Natural killer cell (primary cell): ENCODE measurements around the gene EMC8. TPM values are rescaled to one million over a fixed set of nuclear protein-coding genes. Genes with fewer than 3 reads are reported as not detected.

Experiments
- ATAC-seq, 3 donors: fragments of 150-1000 bp in 2 of 3; fragments of 200-7000 bp in 1 of 3; cut with Tn5 transposase; 1 replicate in 1 of 3; 2 replicates in 2 of 3; pipeline ENCODE4 v1.10.0; 2021; ENCODE audit warnings: mild to moderate bottlenecking in 2 of 3, moderate library complexity in 2 of 3
- DNase-seq, 2 donors: peaks; one replicate each; pipeline versions ENCODE4 v3.0.0 to v3.0.0-alpha.2; 2013 to 2021; ENCODE audit warnings: mixed read lengths in 1 of 2
- H3K27ac ChIP-seq: one replicate; pipeline ENCODE4 v1.5.1; 2013; ENCODE audit warnings: mild to moderate bottlenecking, low read length
- H3K27me3 ChIP-seq: one replicate; pipeline ENCODE4 v1.6.1; 2013; ENCODE audit warnings: low read length; ENCODE audit not compliant: control insufficient read depth, insufficient read depth
- H3K36me3 ChIP-seq: one replicate; pipeline ENCODE4 v1.6.1; 2013; ENCODE audit warnings: low read length; ENCODE audit not compliant: control insufficient read depth, insufficient read depth
- H3K4me1 ChIP-seq: one replicate; pipeline ENCODE4 v1.6.1; 2013; ENCODE audit warnings: low read length; ENCODE audit not compliant: control insufficient read depth, insufficient read depth
- H3K4me3 ChIP-seq: one replicate; pipeline ENCODE4 v1.5.1; 2013; ENCODE audit warnings: low read length
- H3K9me3 ChIP-seq: one replicate; pipeline ENCODE4 v1.6.1; 2013; ENCODE audit warnings: low read length; ENCODE audit not compliant: control insufficient read depth, insufficient read depth
- H3K27ac Mint-ChIP-seq, 2 donors: one replicate each; pipeline ENCODE4 v1.8.0; 2022; ENCODE audit warnings: mild to moderate bottlenecking in 2 of 2, mixed read lengths in 2 of 2, moderate library complexity in 1 of 2
- H3K27me3 Mint-ChIP-seq, 2 donors: one replicate each; pipeline ENCODE4 v1.8.0; 2022; ENCODE audit warnings: low read depth in 2 of 2, mixed read lengths in 2 of 2
- H3K36me3 Mint-ChIP-seq: one replicate; pipeline ENCODE4 v1.8.0; 2022; ENCODE audit warnings: mixed read lengths
- H3K4me1 Mint-ChIP-seq, 2 donors: one replicate each; pipeline ENCODE4 v1.8.0; 2022; ENCODE audit warnings: mixed read lengths in 2 of 2
- H3K4me3 Mint-ChIP-seq: one replicate; pipeline ENCODE4 v1.8.0; 2022; ENCODE audit warnings: mild to moderate bottlenecking, moderate library complexity, mixed read lengths
- H3K9me3 Mint-ChIP-seq, 2 donors: one replicate each; pipeline ENCODE4 v1.8.0; 2022; ENCODE audit warnings: mixed read lengths in 2 of 2
- WGBS: methylation state at CpG from one replicate; pipeline ENCODE4 v1.1.7; 2013; ENCODE audit warnings: missing lambda C conversion rate; ENCODE audit not compliant: insufficient coverage; 5-methylcytosine and 5-hydroxymethylcytosine counted together
- intact Hi-C: fragments of 100-400 bp; cut with micrococcal nuclease; formaldehyde crosslinking; loops from one replicate; pipeline ENCODE4 v1.14.2; 2022
- total RNA-seq, 4 donors: library from RNA; stranded (reverse); fragments of 120-200 nt in 1 of 4; gene quantifications; one replicate each; pipeline versions ENCODE4 v1.2.3 to v1.2.4, GENCODE V29; 2013 to 2022
- TF ChIP-seq, protein P1 (sequence below): fragments of 200-600 bp; IDR thresholded peaks from one replicate; pipeline ENCODE4 v1.8.0; 2022; ENCODE audit warnings: antibody characterized with exemption

EMC8 gene
- total RNA-seq, 3 donors from 2014 or later (not counting 1 experiment from before 2014, with no cell fraction given), result 21.2 to 26.4 (median 24.1) TPM

- Mint-ChIP-seq H3K4me3 (no peak overlapping the region), H3K27me3 (peaks cover 7 to 20% of the 10 kb centered on the region in 2 donors), H3K4me1 (peaks cover 6 to 11% of the 10 kb centered on the region in 2 donors), H3K27ac (no peak overlapping the region), H3K9me3 (no peaks in the 10 kb centered on the region), H3K36me3 (no peaks in the 10 kb centered on the region)
- no peak overlapping the region for H3K27ac ChIP-seq
- peaks cover 47% of the 10 kb centered on the region for H3K4me1 ChIP-seq
- no peaks in the 10 kb centered on the region for H3K9me3 ChIP-seq
- peaks cover 18% of the 10 kb centered on the region for H3K27me3 ChIP-seq
- no peak overlapping the region for H3K4me3 ChIP-seq
- intact Hi-C loops, result no loop called here
- ATAC-seq (no peak), DNase-seq (no peak)
- no peaks in the 10 kb centered on the region for H3K36me3 ChIP-seq
- TF ChIP-seq, protein P1, sequence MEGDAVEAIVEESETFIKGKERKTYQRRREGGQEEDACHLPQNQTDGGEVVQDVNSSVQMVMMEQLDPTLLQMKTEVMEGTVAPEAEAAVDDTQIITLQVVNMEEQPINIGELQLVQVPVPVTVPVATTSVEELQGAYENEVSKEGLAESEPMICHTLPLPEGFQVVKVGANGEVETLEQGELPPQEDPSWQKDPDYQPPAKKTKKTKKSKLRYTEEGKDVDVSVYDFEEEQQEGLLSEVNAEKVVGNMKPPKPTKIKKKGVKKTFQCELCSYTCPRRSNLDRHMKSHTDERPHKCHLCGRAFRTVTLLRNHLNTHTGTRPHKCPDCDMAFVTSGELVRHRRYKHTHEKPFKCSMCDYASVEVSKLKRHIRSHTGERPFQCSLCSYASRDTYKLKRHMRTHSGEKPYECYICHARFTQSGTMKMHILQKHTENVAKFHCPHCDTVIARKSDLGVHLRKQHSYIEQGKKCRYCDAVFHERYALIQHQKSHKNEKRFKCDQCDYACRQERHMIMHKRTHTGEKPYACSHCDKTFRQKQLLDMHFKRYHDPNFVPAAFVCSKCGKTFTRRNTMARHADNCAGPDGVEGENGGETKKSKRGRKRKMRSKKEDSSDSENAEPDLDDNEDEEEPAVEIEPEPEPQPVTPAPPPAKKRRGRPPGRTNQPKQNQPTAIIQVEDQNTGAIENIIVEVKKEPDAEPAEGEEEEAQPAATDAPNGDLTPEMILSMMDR, result no peak
- 81% methylated on average over 21 of the region's 21 CpGs for WGBS
Measured at GRCh38 chr16:85752511-85753420, 46.6 kb downstream of the EMC8 start.

DNA sequence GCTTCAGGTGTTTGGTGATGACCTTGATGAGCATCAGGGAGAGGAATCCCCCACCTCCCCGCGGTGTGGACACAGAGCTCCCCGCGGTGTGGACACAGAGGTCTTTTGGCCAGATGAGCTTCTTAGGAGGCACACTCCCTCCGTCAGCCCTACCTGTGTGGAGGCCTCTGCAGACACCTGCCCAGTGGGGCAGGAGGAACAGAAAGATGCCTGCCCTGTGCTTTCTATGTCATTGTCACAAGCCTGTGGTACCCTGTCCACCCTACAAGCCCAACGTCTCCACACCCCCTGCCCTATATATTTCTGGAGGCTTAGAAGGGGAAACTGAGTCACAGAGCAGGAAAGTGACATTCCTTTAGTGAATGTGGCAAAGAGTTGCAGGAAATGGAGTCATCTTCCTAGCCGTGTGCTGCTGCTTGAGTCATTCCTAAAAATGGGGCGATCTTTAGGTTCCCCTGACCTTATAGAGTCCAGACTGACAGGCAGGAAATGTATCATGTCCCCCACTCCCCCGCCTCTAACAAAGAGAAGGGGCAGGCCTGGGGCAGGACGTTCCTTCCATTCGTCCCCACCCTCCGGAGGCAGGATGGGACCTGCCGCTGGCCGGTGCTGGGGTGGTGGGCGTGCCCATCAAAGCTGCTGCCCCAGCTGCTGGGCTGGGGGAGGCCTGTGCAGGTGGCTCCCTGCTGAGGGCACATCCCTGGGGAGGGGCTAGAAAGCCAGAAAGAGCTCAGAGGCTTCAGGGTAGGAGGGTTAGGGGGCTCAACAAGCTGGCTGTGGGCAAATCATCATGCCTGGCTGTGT is 47.4 kb downstream of the EMC8 start:
- Histone ChIP-seq H3K4me3 (no peak overlapping the region), H3K27ac (no peak overlapping the region), H3K27me3 (peaks cover 18% of the 10 kb centered on the region), H3K9me3 (no peaks in the 10 kb centered on the region), H3K4me1 (peaks cover 50% of the 10 kb centered on the region), H3K36me3 (no peaks in the 10 kb centered on the region)
- ATAC-seq, result no peak
- no peak for DNase-seq
- Mint-ChIP-seq H3K36me3 (no peaks in the 10 kb centered on the region), H3K27ac (no peak overlapping the region), H3K27me3 (peaks cover 7 to 20% of the 10 kb centered on the region in 2 donors), H3K4me3 (peak overlapping the region; percentile 28), H3K9me3 (no peaks in the 10 kb centered on the region), H3K4me1 (peaks cover 6 to 11% of the 10 kb centered on the region in 2 donors)
- intact Hi-C loops, result no loop called here
- TF ChIP-seq, protein P1, result no peak
- 61% methylated on average over 14 of the region's 15 CpGs for WGBS

DNA sequence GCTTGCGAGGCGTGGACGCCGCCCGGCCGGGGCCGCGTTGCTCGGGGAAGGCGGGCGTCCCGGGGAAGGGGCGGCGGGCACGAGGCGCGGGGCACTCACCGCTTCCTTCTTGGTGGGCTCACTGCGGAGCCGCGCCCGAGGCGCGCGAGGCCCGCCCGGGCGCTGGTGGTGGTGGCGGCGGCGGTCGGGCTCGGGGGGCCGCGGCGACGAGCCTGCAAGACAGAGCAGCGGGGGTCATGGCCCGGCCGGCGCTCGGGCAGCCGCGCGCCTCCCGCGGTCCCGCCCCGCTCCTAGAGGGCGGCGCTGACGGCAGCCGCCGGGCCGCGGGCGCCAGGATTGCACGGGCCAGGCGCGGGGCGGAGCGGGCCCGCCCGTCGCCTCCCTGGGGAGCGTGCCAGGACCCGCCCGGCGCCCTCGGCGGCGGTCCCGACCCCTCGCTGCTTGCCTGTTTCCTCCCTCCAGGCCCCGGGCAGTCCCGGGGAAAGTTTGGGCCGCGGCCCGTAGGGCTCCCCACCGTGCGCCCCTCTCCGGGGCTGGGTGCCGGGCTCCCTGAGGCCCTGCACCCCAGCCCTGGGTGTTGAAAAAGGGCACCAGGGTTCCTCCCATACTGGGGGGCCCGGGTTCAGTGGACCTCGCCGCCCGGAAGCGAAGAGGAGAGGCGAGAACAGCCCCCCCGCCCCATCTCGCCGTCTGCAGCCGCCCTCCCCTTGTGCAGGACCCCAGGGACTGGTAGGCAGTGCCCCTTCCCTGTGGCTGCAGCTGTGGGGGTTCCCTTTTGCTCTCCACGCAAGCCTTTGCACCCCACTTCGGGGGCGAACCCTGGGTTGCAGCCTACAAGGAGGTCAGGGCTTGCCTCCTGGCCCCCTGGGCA is 48.3 kb downstream of the EMC8 start, which contains the start of gene C16orf74:
TSS of gene C16orf74 (minus strand) at position 270 of the 871 bp plus-strand sequence. CDS start 15,879 bp downstream, outside the sequence.
- H3K9me3 ChIP-seq, result no peaks in the 10 kb centered on the region
- TF ChIP-seq, protein P1, result no peak
- 9% methylated on average over 96 of the region's 96 CpGs for WGBS
- DNase-seq (peak in 1 of 2 donors; percentile 40), ATAC-seq (peak; percentile 67 to 80 (median 80))
- Mint-ChIP-seq H3K9me3 (no peaks in the 10 kb centered on the region), H3K27me3 (peaks cover 7 to 20% of the 10 kb centered on the region in 2 donors), H3K4me1 (peaks cover 6 to 11% of the 10 kb centered on the region in 2 donors), H3K36me3 (no peaks in the 10 kb centered on the region), H3K27ac (no peak within 1 kb of the TSS), H3K4me3 (peak within 1 kb of the TSS; percentile 84)
- H3K4me3 ChIP-seq, result peak within 1 kb of the TSS; percentile 45
- H3K27ac ChIP-seq, result no peak within 1 kb of the TSS
- intact Hi-C loops, result no loop called here
- peaks cover 18% of the 10 kb centered on the region for H3K27me3 ChIP-seq
- H3K4me1 ChIP-seq, result peaks cover 44% of the 10 kb centered on the region
- no peaks in the 10 kb centered on the region for H3K36me3 ChIP-seq
